GM12878 (cell line): ENCODE measurements around the gene HHLA2. TPM values are rescaled to one million over a fixed set of nuclear protein-coding genes. Genes with fewer than 3 reads are reported as not detected.

ENCODE experiments used
- ATAC-seq: fragments of 200-7000 bp; cut with Tn5 transposase; 3 replicates; pipeline ENCODE4 v1.9.1; 2020; ENCODE audit warnings: mild to moderate bottlenecking, moderate library complexity
- BruUV-seq: library from RNA; stranded (reverse); fragments of 400-500 nt; replicated peaks from 2 replicates; lab custom pipeline; 2021; lab: Mats Ljungman, UMichigan
- CTCF ChIA-PET: fragments of 300-600 bp; sonication (Branson Sonifier 250); formaldehyde crosslinking; extraction: SDS; loops from one replicate; lab custom pipeline; 2021; ENCODE audit warnings: inconsistent platforms; lab: Yijun Ruan, JAX
- POLR2A ChIA-PET: fragments of 350-600 bp; formaldehyde crosslinking; extraction: SDS; loops from one replicate; lab custom pipeline; 2021; ENCODE audit warnings: inconsistent platforms; lab: Charles Lee
- RAD21 ChIA-PET: fragments of 300-600 bp; sonication (Branson Sonifier 250); formaldehyde crosslinking; loops from one replicate; lab custom pipeline; 2023; ENCODE audit warnings: antibody characterized with exemption; ENCODE audit not compliant: unreplicated experiment; lab: Charles Lee
- SMC1A ChIA-PET: fragments of 300-600 bp; sonication (Branson Sonifier 250); formaldehyde crosslinking; loops from one replicate; lab custom pipeline; 2023; ENCODE audit not compliant: unreplicated experiment, uncharacterized antibody; lab: Charles Lee
- DNase-seq: peaks from one replicate; pipeline ENCODE4 v3.0.0-alpha.2; 2011; ENCODE audit warnings: low read depth, low spot score
- FAIRE-seq: peaks from 3 replicates; lab custom pipeline; 2011; peaks lifted over from hg19 to GRCh38; lab: Jason Lieb, UNC
- H2AFZ ChIP-seq: 2 replicates; pipeline ENCODE4 v1.6.0; 2011; ENCODE audit warnings: low read depth, low read length, control low read depth; ENCODE audit not compliant: control insufficient read depth
- H3K27ac ChIP-seq: 2 replicates; pipeline ENCODE4 v1.5.1; 2011; ENCODE audit warnings: control low read depth; ENCODE audit not compliant: control insufficient read depth, insufficient read depth
- H3K27me3 ChIP-seq, 2 experiments: replicated peaks in 1 of 2; 2 replicates each; pipeline versions ENCODE4 v1.6.0 to v1.6.1; 2011; ENCODE audit warnings: low read length in 1 of 2; ENCODE audit not compliant: control insufficient read depth in 2 of 2, insufficient read depth in 2 of 2
- H3K36me3 ChIP-seq, 2 experiments: 2 replicates each; pipeline ENCODE4 v1.5.1; 2011; ENCODE audit warnings: low read length in 1 of 2; ENCODE audit not compliant: control insufficient read depth in 2 of 2, insufficient read depth in 2 of 2
- H3K4me1 ChIP-seq: 2 replicates; pipeline ENCODE4 v1.6.1; 2011; ENCODE audit warnings: mild to moderate bottlenecking, low read length, moderate library complexity, mixed read lengths; ENCODE audit not compliant: control insufficient read depth, insufficient read depth
- H3K4me2 ChIP-seq: 2 replicates; pipeline ENCODE4 v1.6.0; 2011; ENCODE audit warnings: control low read depth; ENCODE audit not compliant: control insufficient read depth, insufficient read depth
- H3K4me3 ChIP-seq: fragments of 200-600 bp; sonication (generic); 2 replicates; pipeline ENCODE4 v1.5.1; 2016
- H3K79me2 ChIP-seq: 2 replicates; pipeline ENCODE4 v1.6.0; 2011; ENCODE audit warnings: low read length; ENCODE audit not compliant: control insufficient read depth, insufficient read depth
- H3K9ac ChIP-seq: 2 replicates; pipeline ENCODE4 v1.8.0; 2011; ENCODE audit warnings: low read length, control low read depth, mixed read lengths; ENCODE audit not compliant: control insufficient read depth, insufficient read depth
- H3K9me3 ChIP-seq: replicated peaks from 3 replicates; pipeline ENCODE4 v1.5.1; 2011; ENCODE audit warnings: mild to moderate bottlenecking, low read length; ENCODE audit not compliant: control insufficient read depth, insufficient read depth
- H4K20me1 ChIP-seq: 2 replicates; pipeline ENCODE4 v1.6.0; 2011; ENCODE audit not compliant: control insufficient read depth, insufficient read depth
- ASH2L ChIP-seq: fragments of 300-600, 200-600 bp; sonication (generic); IDR thresholded peaks from 2 replicates; pipeline ENCODE4 v1.6.1; 2017; ENCODE audit warnings: low read depth, mild to moderate bottlenecking, borderline replicate concordance
- CEBPB ChIP-seq, 2 experiments: fragments of 150-350 bp in 1 of 2; IDR thresholded peaks; 2 replicates each; pipeline ENCODE4 v1.6.1; 2012 to 2014; ENCODE audit warnings: low read depth in 2 of 2, low read length in 2 of 2, borderline replicate concordance in 1 of 2, inconsistent platforms in 1 of 2
- EED ChIP-seq: sonication (generic); IDR thresholded peaks from 2 replicates; pipeline ENCODE4 v1.6.1; 2016; ENCODE audit warnings: antibody characterized with exemption, low read depth
- FOS ChIP-seq: IDR thresholded peaks from 3 replicates; pipeline ENCODE4 v1.6.1; 2011; ENCODE audit warnings: borderline replicate concordance; ENCODE audit not compliant: insufficient read length; ENCODE audit errors: extremely low read depth
- FOXK2 ChIP-seq: fragments of 450-650 bp; IDR thresholded peaks from 2 replicates; pipeline ENCODE4 v1.6.1; 2017; ENCODE audit warnings: mild to moderate bottlenecking, moderate library complexity
- GABPA ChIP-seq: IDR thresholded peaks from 2 replicates; pipeline ENCODE4 v1.6.1; 2014; ENCODE audit warnings: antibody characterized with exemption, low read depth, mild to moderate bottlenecking, inconsistent platforms
- HCFC1 ChIP-seq: fragments of 150-350 bp; IDR thresholded peaks from 2 replicates; pipeline ENCODE4 v1.6.1; 2014; ENCODE audit warnings: low read length
- HDGF ChIP-seq: fragments of 450-650 bp; IDR thresholded peaks from 2 replicates; pipeline ENCODE4 v1.6.1; 2016; ENCODE audit warnings: antibody characterized with exemption
- MYC ChIP-seq: IDR thresholded peaks from 2 replicates; pipeline ENCODE4 v1.6.1; 2011; ENCODE audit warnings: mild to moderate bottlenecking, low read length, moderate library complexity, inconsistent platforms; ENCODE audit not compliant: insufficient read depth, insufficient replicate concordance, insufficient read length, severe bottlenecking
- NFIC ChIP-seq: IDR thresholded peaks from 2 replicates; pipeline ENCODE4 v1.6.1; 2012; ENCODE audit warnings: low read depth, mild to moderate bottlenecking, inconsistent platforms, low read length, moderate library complexity
- RBBP5 ChIP-seq: fragments of 200-600 bp; sonication (generic); conservative IDR thresholded peaks from 2 replicates; pipeline ENCODE4 v1.6.1; 2016
- RUNX3 ChIP-seq: IDR thresholded peaks from 2 replicates; pipeline ENCODE4 v1.6.1; 2012; ENCODE audit warnings: low read length, inconsistent platforms
- SMARCA5 ChIP-seq: fragments of 450-650 bp; IDR thresholded peaks from 2 replicates; pipeline ENCODE4 v1.6.1; 2017; ENCODE audit warnings: mild to moderate bottlenecking
- SPI1 ChIP-seq: IDR thresholded peaks from 2 replicates; pipeline ENCODE4 v1.6.1; 2011; ENCODE audit warnings: low read depth, mild to moderate bottlenecking, low read length, moderate library complexity, borderline replicate concordance; ENCODE audit not compliant: insufficient read depth
- TBL1XR1 ChIP-seq: IDR thresholded peaks from 2 replicates; pipeline ENCODE4 v1.6.1; 2012; ENCODE audit warnings: low read depth, low read length, improper control_type of control experiment
- ZNF274 ChIP-seq: IDR thresholded peaks from one replicate; pipeline ENCODE4 v1.8.0; 2011; ENCODE audit not compliant: insufficient read length, insufficient read depth
- ZNF622 ChIP-seq: fragments of 450-650 bp; IDR thresholded peaks from 2 replicates; pipeline ENCODE4 v1.6.1; 2017; ENCODE audit warnings: mild to moderate bottlenecking, inconsistent platforms
- WGBS: methylation state at CpG from one replicate; pipeline ENCODE4 v1.1.6; 2016; ENCODE audit warnings: low lambda C conversion rate; ENCODE audit not compliant: insufficient replicate concordance, insufficient coverage; ENCODE audit errors: missing lambda C conversion rate; 5-methylcytosine and 5-hydroxymethylcytosine counted together
- in situ Hi-C: fragments of 300-500 bp; cut with MboI; formaldehyde crosslinking; loops from 9 replicates; pipeline ENCODE4 v1.14.3; 2018; ENCODE audit warnings: mixed read lengths
- intact Hi-C: fragments of 100-400 bp; cut with micrococcal nuclease; formaldehyde crosslinking; loops from one replicate; pipeline ENCODE4 v1.14.2; 2022; ENCODE audit not compliant: unreplicated experiment
- polyA plus RNA-seq, 11 experiments: library from polyadenylated mRNA; depleted of rRNA in 4 of 11; unstranded in 6 of 11; stranded (reverse) in 5 of 11; fragments of >200 nt; fragmentation: Nextera tagmentation in 4 of 11; fragmentation: Illumina TruSeq in 1 of 11; extraction: Ambion mirVana in 4 of 11; extraction: Trizol in 1 of 11; gene quantifications; 1 replicate in 1 of 11; 2 replicates in 10 of 11; pipeline versions ENCODE4 v1.2.1 to v1.2.3, GENCODE V29; 2011 to 2016; ENCODE audit warnings: inconsistent platforms in 2 of 11, missing spikeins in 2 of 11, low read depth in 1 of 11
- total RNA-seq, 4 experiments: library from RNA; depleted of rRNA in 3 of 4; stranded (reverse); fragments of >200 nt in 3 of 4; fragmentation: Illumina TruSeq in 1 of 4; extraction: Trizol in 1 of 4; gene quantifications; 2 replicates each; pipeline versions ENCODE4 v1.2.1 to v1.2.3, GENCODE V29; 2013 to 2021
- TF ChIP-seq, protein P1 (sequence below): IDR thresholded peaks from 2 replicates; pipeline ENCODE4 v1.6.1; 2011; ENCODE audit warnings: low read depth, mild to moderate bottlenecking, low read length, moderate library complexity, borderline replicate concordance; ENCODE audit errors: extremely low read depth
- TF ChIP-seq, protein P2 (sequence below): IDR thresholded peaks from 2 replicates; pipeline ENCODE4 v1.6.1; 2012; ENCODE audit warnings: low read depth, low read length, improper control_type of control experiment
- TF ChIP-seq, protein P3 (sequence below): IDR thresholded peaks from 2 replicates; pipeline ENCODE4 v1.6.1; 2011; ENCODE audit warnings: borderline replicate concordance, low read depth, mild to moderate bottlenecking, moderate library complexity, mixed read lengths, low read length; ENCODE audit not compliant: insufficient read depth; ENCODE audit errors: extremely low read length
- TF ChIP-seq, protein P4 (sequence below): IDR thresholded peaks from 2 replicates; pipeline ENCODE4 v1.6.1; 2012; ENCODE audit warnings: low read length, inconsistent platforms
- TF ChIP-seq, protein P5 (sequence below): fragments of 450-650 bp; IDR thresholded peaks from 2 replicates; pipeline ENCODE4 v1.6.1; 2014; ENCODE audit warnings: mild to moderate bottlenecking

HHLA2 gene
- total and polyA plus RNA-seq, 10 of the 15 experiments (the other 5 are each of a cell fraction or from before 2014, with no cell fraction given) = 0.11 to 1.3 (median 0.28) TPM; not detected in 1

DNA sequence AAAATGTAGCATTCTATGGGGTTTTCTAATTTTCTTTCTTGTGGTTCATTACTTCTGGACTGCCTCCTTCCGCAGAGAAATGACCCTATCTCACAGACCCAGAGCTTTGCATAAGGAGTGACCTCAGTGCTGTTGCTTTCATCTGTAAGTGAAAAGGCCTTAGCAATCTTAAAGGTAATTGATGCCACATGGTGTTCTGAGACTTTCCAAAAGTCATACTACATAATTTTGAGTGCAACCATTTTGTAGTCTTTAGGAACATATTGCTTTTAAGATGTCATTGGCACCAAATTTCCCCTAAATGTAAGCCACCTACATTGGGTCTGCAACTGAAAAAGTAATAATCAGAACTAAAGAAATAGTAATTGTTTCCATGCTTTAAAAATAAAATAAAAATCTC, 9.2 kb upstream of the HHLA2 start:
- H3K9me3 ChIP-seq = no peaks in the 10 kb centered on the region; the same call in 1 of the 3 replicates
- RAD21 ChIA-PET = no interaction called here
- H3K27me3 ChIP-seq = no peaks in the 10 kb centered on the region
- H4K20me1 ChIP-seq = no peaks in the 10 kb centered on the region
- POLR2A ChIA-PET = no interaction called here
- 48% methylated on average over 1 of the region's 1 CpG for WGBS
- H2AFZ ChIP-seq = peak overlapping the region; percentile 9; the same call in 1 of the 2 replicates
- H3K4me2 ChIP-seq = no peak overlapping the region
- H3K79me2 ChIP-seq = no peaks in the 10 kb centered on the region
- no peak overlapping the region for H3K27ac ChIP-seq
- FAIRE-seq (peak; percentile 90), DNase-seq (no peak), ATAC-seq (peak; percentile 98)
- H3K4me1 ChIP-seq = peaks cover under 1% of the 10 kb centered on the region; the same call in 1 of the 2 replicates
- intact Hi-C loops (no loop called here), in situ Hi-C loops (no loop called here)
- BruUV-seq = no TSS peak
- SMC1A ChIA-PET = interaction anchor here (1.1 kb wide), 1 partner anchor 14 kb away, joined by 3 read pairs; no protein-coding TSS in a partner anchor
- CTCF ChIA-PET = no interaction called here
- H3K9ac ChIP-seq = no peak overlapping the region
- no peaks in the 10 kb centered on the region for H3K36me3 ChIP-seq
- H3K4me3 ChIP-seq = no peak overlapping the region
- TF ChIP-seq ZNF274 (no peak), SMARCA5 (no peak), TBL1XR1 (no peak), ZNF622 (no peak), NFIC (peak; percentile 88), GABPA (no peak), CEBPB (IDR thresholded peaks at IDR 0.05; ENCODE audit: borderline replicate concordance in 1 of 2, low read depth in 2 of 2, low read length in 2 of 2) (peak in 1 of 2 experiments; percentile 28; a peak in 1 of 4 replicates), MYC (no peak), ASH2L (no peak), FOXK2 (no peak), HDGF (no peak), RBBP5 (no peak), EED (no peak), SPI1 (no peak), RUNX3 (peak; percentile 75), FOS (no peak), HCFC1 (no peak)
- TF ChIP-seq, protein P1, sequence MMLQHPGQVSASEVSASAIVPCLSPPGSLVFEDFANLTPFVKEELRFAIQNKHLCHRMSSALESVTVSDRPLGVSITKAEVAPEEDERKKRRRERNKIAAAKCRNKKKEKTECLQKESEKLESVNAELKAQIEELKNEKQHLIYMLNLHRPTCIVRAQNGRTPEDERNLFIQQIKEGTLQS = no peak
- TF ChIP-seq, protein P2, sequence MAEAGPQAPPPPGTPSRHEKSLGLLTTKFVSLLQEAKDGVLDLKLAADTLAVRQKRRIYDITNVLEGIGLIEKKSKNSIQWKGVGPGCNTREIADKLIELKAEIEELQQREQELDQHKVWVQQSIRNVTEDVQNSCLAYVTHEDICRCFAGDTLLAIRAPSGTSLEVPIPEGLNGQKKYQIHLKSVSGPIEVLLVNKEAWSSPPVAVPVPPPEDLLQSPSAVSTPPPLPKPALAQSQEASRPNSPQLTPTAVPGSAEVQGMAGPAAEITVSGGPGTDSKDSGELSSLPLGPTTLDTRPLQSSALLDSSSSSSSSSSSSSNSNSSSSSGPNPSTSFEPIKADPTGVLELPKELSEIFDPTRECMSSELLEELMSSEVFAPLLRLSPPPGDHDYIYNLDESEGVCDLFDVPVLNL = no peak
- TF ChIP-seq, protein P3, sequence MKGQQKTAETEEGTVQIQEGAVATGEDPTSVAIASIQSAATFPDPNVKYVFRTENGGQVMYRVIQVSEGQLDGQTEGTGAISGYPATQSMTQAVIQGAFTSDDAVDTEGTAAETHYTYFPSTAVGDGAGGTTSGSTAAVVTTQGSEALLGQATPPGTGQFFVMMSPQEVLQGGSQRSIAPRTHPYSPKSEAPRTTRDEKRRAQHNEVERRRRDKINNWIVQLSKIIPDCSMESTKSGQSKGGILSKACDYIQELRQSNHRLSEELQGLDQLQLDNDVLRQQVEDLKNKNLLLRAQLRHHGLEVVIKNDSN = no peak
- TF ChIP-seq, protein P4, sequence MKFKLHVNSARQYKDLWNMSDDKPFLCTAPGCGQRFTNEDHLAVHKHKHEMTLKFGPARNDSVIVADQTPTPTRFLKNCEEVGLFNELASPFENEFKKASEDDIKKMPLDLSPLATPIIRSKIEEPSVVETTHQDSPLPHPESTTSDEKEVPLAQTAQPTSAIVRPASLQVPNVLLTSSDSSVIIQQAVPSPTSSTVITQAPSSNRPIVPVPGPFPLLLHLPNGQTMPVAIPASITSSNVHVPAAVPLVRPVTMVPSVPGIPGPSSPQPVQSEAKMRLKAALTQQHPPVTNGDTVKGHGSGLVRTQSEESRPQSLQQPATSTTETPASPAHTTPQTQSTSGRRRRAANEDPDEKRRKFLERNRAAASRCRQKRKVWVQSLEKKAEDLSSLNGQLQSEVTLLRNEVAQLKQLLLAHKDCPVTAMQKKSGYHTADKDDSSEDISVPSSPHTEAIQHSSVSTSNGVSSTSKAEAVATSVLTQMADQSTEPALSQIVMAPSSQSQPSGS = peak; percentile 59
- TF ChIP-seq, protein P5, sequence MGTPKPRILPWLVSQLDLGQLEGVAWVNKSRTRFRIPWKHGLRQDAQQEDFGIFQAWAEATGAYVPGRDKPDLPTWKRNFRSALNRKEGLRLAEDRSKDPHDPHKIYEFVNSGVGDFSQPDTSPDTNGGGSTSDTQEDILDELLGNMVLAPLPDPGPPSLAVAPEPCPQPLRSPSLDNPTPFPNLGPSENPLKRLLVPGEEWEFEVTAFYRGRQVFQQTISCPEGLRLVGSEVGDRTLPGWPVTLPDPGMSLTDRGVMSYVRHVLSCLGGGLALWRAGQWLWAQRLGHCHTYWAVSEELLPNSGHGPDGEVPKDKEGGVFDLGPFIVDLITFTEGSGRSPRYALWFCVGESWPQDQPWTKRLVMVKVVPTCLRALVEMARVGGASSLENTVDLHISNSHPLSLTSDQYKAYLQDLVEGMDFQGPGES = no peak
